ENCODE results near the gene ARL5C.

GRCh38 chr17:39200957-39201510 is 35.1 kb upstream of the ARL5C start:
- TF ChIP-seq POU6F1 (CRISPR knock-in tag; IDR thresholded peaks at IDR 0.05; ENCODE audit: borderline replicate concordance, low read depth) (no peak), CSRNP3 (CRISPR knock-in tag; IDR thresholded peaks at IDR 0.05) (no peak), ISL1 (CRISPR knock-in tag; IDR thresholded peaks at IDR 0.05) (no peak), PATZ1 (CRISPR knock-in tag; IDR thresholded peaks at IDR 0.05; ENCODE audit: borderline replicate concordance) (no peak), OSR1 (CRISPR knock-in tag; IDR thresholded peaks at IDR 0.05) (no peak), TCF4 (CRISPR knock-in tag; IDR thresholded peaks at IDR 0.05; ENCODE audit: borderline replicate concordance) (no peak), TOX (CRISPR knock-in tag; IDR thresholded peaks at IDR 0.05; ENCODE audit: borderline replicate concordance) (no peak), ARNTL (CRISPR knock-in tag; IDR thresholded peaks at IDR 0.05; ENCODE audit: borderline replicate concordance, low read depth) (no peak), ZFP3 (CRISPR knock-in tag; IDR thresholded peaks at IDR 0.05) (no peak), TSHZ2 (CRISPR knock-in tag; IDR thresholded peaks at IDR 0.05) (no peak), RARB (CRISPR knock-in tag; IDR thresholded peaks at IDR 0.05) (no peak), GLIS3 (CRISPR knock-in tag; IDR thresholded peaks at IDR 0.05) (no peak), CSDC2 (CRISPR knock-in tag; IDR thresholded peaks at IDR 0.05) (no peak)
